PC-3 (cell line): ENCODE measurements around the gene COL9A3. TPM values are rescaled to one million over a fixed set of nuclear protein-coding genes. Genes with fewer than 3 reads are reported as not detected.
A peak's percentile ranks its signal among the peaks of the same experiment; 100 is the strongest.

Experiments used
- ATAC-seq: fragments of 200-7000 bp; cut with Tn5 transposase; 2 replicates; pipeline ENCODE4 v1.9.1; 2020; ENCODE audit warnings: mild to moderate bottlenecking, moderate library complexity
- BruUV-seq: library from RNA; stranded (reverse); fragments of 400-500 nt; replicated peaks from 2 replicates; lab custom pipeline; 2021; lab: Mats Ljungman, UMichigan
- CTCF ChIA-PET: fragments of 300-600 bp; sonication (Branson Sonifier 250); formaldehyde crosslinking; loops from one replicate; lab custom pipeline; 2022; ENCODE audit warnings: antibody characterized with exemption; lab: Charles Lee
- POLR2A ChIA-PET: fragments of 300-600 bp; sonication (Branson Sonifier 250); formaldehyde crosslinking; loops from one replicate; lab custom pipeline; 2022; ENCODE audit warnings: antibody characterized with exemption; ENCODE audit not compliant: unreplicated experiment; lab: Charles Lee
- DNase-seq: peaks from one replicate; pipeline ENCODE4 v3.0.0-alpha.2; 2015
- H2AFZ ChIP-seq: fragments of 300-600 bp; sonication (generic); 2 replicates; pipeline ENCODE4 v1.6.0; 2016; ENCODE audit warnings: antibody characterized with exemption, low read length
- H3F3A ChIP-seq: fragments of 300-600 bp; sonication (generic); one replicate; pipeline ENCODE4 v1.6.0; 2017; ENCODE audit warnings: antibody characterized with exemption, low read length, control low read depth, mild to moderate bottlenecking; ENCODE audit not compliant: unreplicated experiment
- H3K27ac ChIP-seq: fragments of 300-600 bp; sonication (generic); 2 replicates; pipeline ENCODE4 v1.5.1; 2016; ENCODE audit warnings: mild to moderate bottlenecking, low read length
- H3K27me3 ChIP-seq: fragments of 300-600 bp; sonication (generic); 2 replicates; pipeline ENCODE4 v1.6.1; 2016; ENCODE audit warnings: low read length, mixed read lengths
- H3K36me3 ChIP-seq: fragments of 300-600 bp; sonication (generic); 2 replicates; pipeline ENCODE4 v1.6.1; 2016; ENCODE audit warnings: low read depth, mixed run types, low read length, mixed read lengths
- H3K4me1 ChIP-seq: fragments of 300-600 bp; sonication (generic); 2 replicates; pipeline ENCODE4 v1.5.1; 2016; ENCODE audit warnings: low read length; ENCODE audit not compliant: insufficient read depth
- H3K4me2 ChIP-seq: fragments of 300-600 bp; sonication (generic); 2 replicates; pipeline ENCODE4 v1.6.0; 2016; ENCODE audit warnings: low read length
- H3K4me3 ChIP-seq: fragments of 300-600 bp; sonication (generic); 2 replicates; pipeline ENCODE4 v1.5.1; 2016; ENCODE audit warnings: mild to moderate bottlenecking, low read length, mixed read lengths
- H3K79me2 ChIP-seq: fragments of 300-600 bp; sonication (generic); 2 replicates; pipeline ENCODE4 v1.6.1; 2017; ENCODE audit warnings: low read length, mixed read lengths
- H3K9ac ChIP-seq: fragments of 300-600 bp; sonication (generic); 2 replicates; pipeline ENCODE4 v1.6.0; 2016; ENCODE audit warnings: mild to moderate bottlenecking, low read length
- H3K9me2 ChIP-seq: fragments of 300-600 bp; sonication (generic); replicated peaks from 2 replicates; pipeline ENCODE4 v1.6.1; 2016; ENCODE audit warnings: mixed run types, low read length, mixed read lengths
- H3K9me3 ChIP-seq: fragments of 300-600 bp; sonication (generic); 2 replicates; pipeline ENCODE4 v1.6.1; 2016; ENCODE audit warnings: low read length, mixed read lengths
- H4K20me1 ChIP-seq: fragments of 300-600 bp; sonication (generic); 2 replicates; pipeline ENCODE4 v1.6.1; 2016; ENCODE audit warnings: low read length, mixed read lengths
- CTCF ChIP-seq: fragments of 300-600 bp; sonication (generic); conservative IDR thresholded peaks from 2 replicates; pipeline ENCODE4 v1.5.1; 2017; ENCODE audit warnings: antibody characterized with exemption, low read depth, mild to moderate bottlenecking, low read length
- EZH2 ChIP-seq: fragments of 300-600 bp; sonication (generic); IDR thresholded peaks from one replicate; pipeline ENCODE4 v1.6.1; 2017; ENCODE audit warnings: antibody characterized with exemption, mild to moderate bottlenecking, low read length; ENCODE audit not compliant: unreplicated experiment
- EZH2phosphoT487 ChIP-seq: fragments of 300-600 bp; sonication (generic); IDR thresholded peaks from 2 replicates; pipeline ENCODE4 v1.6.1; 2018; ENCODE audit warnings: mild to moderate bottlenecking, antibody characterized with exemption, low read length, borderline replicate concordance
- intact Hi-C: fragments of 100-400 bp; cut with micrococcal nuclease; formaldehyde crosslinking; loops from 2 replicates; pipeline ENCODE4 v1.9.0; 2023
- total RNA-seq: library from RNA; depleted of rRNA; stranded (reverse); fragments of >200 nt; gene quantifications from 2 replicates; pipeline ENCODE4 v1.2.3, GENCODE V29; 2014

The COL9A3 gene
- total RNA-seq, 1 experiment from 2014 or later: 14.3 TPM

- peaks cover 51% of the 10 kb centered on the region for H3K79me2 ChIP-seq
These were observed 37.3 kb downstream of the COL9A3 start for GRCh38 chr20:62854121-62854520.

GRCh38 chr20:62855120-62855519, 38.3 kb downstream of the COL9A3 start:
- no peak overlapping the region for H3K4me2 ChIP-seq
- H3K79me2 ChIP-seq: peaks cover 61% of the 10 kb centered on the region
- H3K36me3 ChIP-seq: peaks cover 23% of the 10 kb centered on the region
- DNase-seq (no peak), ATAC-seq (no peak)
- no peak overlapping the region for H2AFZ ChIP-seq
- H3K27me3 ChIP-seq: no peaks in the 10 kb centered on the region
- no peaks in the 10 kb centered on the region for H3K9me3 ChIP-seq
- H3K9me2 ChIP-seq: no peaks in the 10 kb centered on the region
- TF ChIP-seq EZH2: no peak
- TF ChIP-seq EZH2phosphoT487: no peak
- TF ChIP-seq CTCF: no peak
- no peak overlapping the region for H3K9ac ChIP-seq
- POLR2A ChIA-PET: no interaction called here
- intact Hi-C loops: no loop called here
- no peaks in the 10 kb centered on the region for H3F3A ChIP-seq
- CTCF ChIA-PET: no interaction called here
- no TSS peak for BruUV-seq
- H4K20me1 ChIP-seq: peaks cover 20% of the 10 kb centered on the region
- H3K4me3 ChIP-seq: no peak overlapping the region
- peaks cover 15% of the 10 kb centered on the region for H3K4me1 ChIP-seq
- H3K27ac ChIP-seq: no peak overlapping the region

More at GRCh38 chr20:62854121-62854520, 37.3 kb downstream of the COL9A3 start:
- Histone ChIP-seq H3K9me3 (no peaks in the 10 kb centered on the region), H2AFZ (no peak overlapping the region), H3K9me2 (no peaks in the 10 kb centered on the region), H3K4me3 (no peak overlapping the region), H3K9ac (no peak overlapping the region), H3K4me1 (peaks cover 5% of the 10 kb centered on the region), H3F3A (no peaks in the 10 kb centered on the region), H3K27me3 (no peaks in the 10 kb centered on the region), H3K4me2 (no peak overlapping the region), H3K27ac (no peak overlapping the region), H4K20me1 (peaks cover 12% of the 10 kb centered on the region; the same call in 1 of the 2 replicates), H3K36me3 (peaks cover 23% of the 10 kb centered on the region)
- DNase-seq: no peak
- BruUV-seq: no TSS peak
- intact Hi-C loops: no loop called here
- no peak for ATAC-seq
- TF ChIP-seq EZH2: no peak
- no peak for TF ChIP-seq CTCF
- TF ChIP-seq EZH2phosphoT487: no peak
- CTCF ChIA-PET: interaction anchor here (1.1 kb wide), 1 partner anchor 31 kb away, joined by 7 read pairs; no protein-coding TSS in a partner anchor
- POLR2A ChIA-PET: interaction anchor here (0.7 kb wide), 1 partner anchor 210 kb away, joined by 4 read pairs; no protein-coding TSS in a partner anchor

- H3K4me2 ChIP-seq: 0 out of 2 replicates have a peak overlapping the region, but pooled peaks have one; percentile 12
These were observed 40.2 kb downstream of the COL9A3 start for GRCh38 chr20:62856931-62857619.

More at GRCh38 chr20:62856931-62857619, 40.2 kb downstream of the COL9A3 start:
- no peaks in the 10 kb centered on the region for H3K27me3 ChIP-seq
- peak; percentile 34 for DNase-seq
- no peaks in the 10 kb centered on the region for H3K9me3 ChIP-seq
- peaks cover 16% of the 10 kb centered on the region for H3K4me1 ChIP-seq
- ChIA-PET CTCF (interaction anchor here (0.6 kb wide), 1 partner anchor 34 kb away, joined by 3 read pairs; no protein-coding TSS in a partner anchor), POLR2A (no interaction called here)
- H3K79me2 ChIP-seq: peaks cover 67% of the 10 kb centered on the region
- BruUV-seq: no TSS peak
- 0 out of 2 replicates have a peak, but pooled peaks have one; percentile 5 for ATAC-seq
- H3K9ac ChIP-seq: no peak overlapping the region
- peaks cover 21% of the 10 kb centered on the region for H4K20me1 ChIP-seq
- no peaks in the 10 kb centered on the region for H3F3A ChIP-seq
- no peak overlapping the region for H2AFZ ChIP-seq
- TF ChIP-seq EZH2phosphoT487 (no peak), EZH2 (no peak), CTCF (no peak)
- intact Hi-C loops: no loop called here
- H3K27ac ChIP-seq: no peak overlapping the region
- no peak overlapping the region for H3K4me3 ChIP-seq
- no peaks in the 10 kb centered on the region for H3K9me2 ChIP-seq
- H3K36me3 ChIP-seq: peaks cover 23% of the 10 kb centered on the region
